Articular chondrocyte of knee joint (primary cell): ENCODE results near the gene RINL. TPM values are rescaled to one million over a fixed set of nuclear protein-coding genes. Genes with fewer than 3 reads are reported as not detected.

ENCODE experiments used
- total RNA-seq: library from RNA; depleted of rRNA; stranded (reverse); fragments of >200 nt; gene quantifications from 2 replicates; pipeline ENCODE4 v1.2.3, GENCODE V29; 2012

RINL gene
- 3.6 and 3.9 TPM in 2 replicates for total RNA-seq

GRCh38 chr19:38877781-38878574 is at the start of gene RINL:
TSS of gene RINL (minus strand) at chr19:38878275. CDS start at chr19:38876742, 1,533 bp downstream.

DNA sequence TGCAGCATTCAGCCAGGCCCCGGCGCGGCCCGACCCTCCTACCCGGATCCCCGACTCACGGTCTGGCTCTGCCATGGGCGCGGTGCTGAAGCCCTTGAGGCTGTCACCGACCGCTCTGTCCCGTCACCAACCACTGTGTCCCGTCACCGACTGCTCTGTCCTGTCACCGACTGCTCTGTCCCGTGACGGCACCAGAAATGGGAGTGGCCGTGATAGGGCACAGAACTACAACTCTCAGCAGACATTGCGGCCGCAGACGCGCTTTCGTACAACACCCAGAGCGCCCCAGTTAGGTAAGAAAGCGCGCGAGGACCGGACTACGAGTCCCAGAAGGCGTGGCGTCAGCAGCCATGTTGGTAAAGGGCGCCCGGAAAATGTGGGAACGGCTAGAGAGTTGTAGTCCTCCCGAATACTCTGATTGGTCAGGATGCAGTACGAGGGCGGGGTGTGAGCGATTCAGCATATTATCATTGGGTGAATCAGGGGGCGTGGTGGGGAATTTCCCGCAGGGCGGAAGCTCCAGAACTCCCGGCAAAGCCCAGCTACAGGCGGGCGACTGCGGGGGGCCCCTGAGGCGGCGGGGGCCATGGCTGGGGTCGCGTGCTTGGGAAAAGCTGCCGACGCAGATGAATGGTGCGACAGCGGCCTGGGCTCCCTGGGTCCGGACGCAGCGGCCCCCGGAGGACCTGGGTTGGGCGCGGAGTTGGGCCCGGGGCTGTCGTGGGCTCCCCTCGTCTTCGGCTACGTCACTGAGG is 21.5 kb upstream of the RINL start, which contains the start of the genes NFKBIB and SIRT2:
TSS of gene NFKBIB (plus strand) at position 523 of the 755 bp plus-strand sequence. CDS start at position 587, 64 bp downstream.
TSS of gene SIRT2 (minus strand) at position 172 of the 755 bp plus-strand sequence. CDS start at position 75, 97 bp downstream.

GRCh38 chr19:38849860-38850435 is 28.1 kb downstream of the RINL start, which contains the start of gene HNRNPL:
TSS of gene HNRNPL (minus strand) at chr19:38849986. CDS start at chr19:38849966, 20 bp downstream.

Other genes with a start within 250 kb of the RINL start
- 353 and 412 TPM in 2 replicates for gene ACTN4, start 230.6 kb downstream of the RINL start, total RNA-seq
- gene CAPN12, start 133.8 kb downstream of the RINL start, total RNA-seq, result 0.13 and 0.43 TPM in 2 replicates
- gene LGALS7, start 104.8 kb downstream of the RINL start, total RNA-seq, result not detected in 2 replicates
- gene LGALS7B, start 89.1 kb downstream of the RINL start, total RNA-seq, result not detected in 2 replicates
- gene LGALS4, start 65.3 kb downstream of the RINL start, total RNA-seq, result 0.22 TPM in 1 of 2 replicates, not detected in the other
- gene ECH1, start 46.5 kb downstream of the RINL start, total RNA-seq, result 27.8 and 28.0 TPM in 2 replicates
- gene HNRNPL, start 28.3 kb downstream of the RINL start, total RNA-seq, result 240 and 255 TPM in 2 replicates
- gene SIRT2, start 21.3 kb upstream of the RINL start, total RNA-seq, result 41.7 and 49.8 TPM in 2 replicates
- gene NFKBIB, start 21.7 kb upstream of the RINL start, total RNA-seq, result 7.8 TPM in 2 replicates
- gene CCER2, start 33.9 kb upstream of the RINL start, total RNA-seq, result not detected in 2 replicates
- gene SARS2, start 52.5 kb upstream of the RINL start, total RNA-seq, result 10.2 and 14.1 TPM in 2 replicates
- gene MRPS12, start 52.7 kb upstream of the RINL start, total RNA-seq, result 17.1 and 19.2 TPM in 2 replicates
- 28.4 and 30.3 TPM in 2 replicates for gene FBXO17, start 97.5 kb upstream of the RINL start, total RNA-seq
- gene FBXO27, start 154.3 kb upstream of the RINL start, total RNA-seq, result 1.8 and 6.7 TPM in 2 replicates
- not detected in 2 replicates for gene ACP7, start 206.1 kb upstream of the RINL start, total RNA-seq
- gene PAK4, start 247.5 kb upstream of the RINL start, total RNA-seq, result 8.2 and 11.0 TPM in 2 replicates